ENCODE results near the gene NOXRED1.

The NOXRED1 gene

DNA sequence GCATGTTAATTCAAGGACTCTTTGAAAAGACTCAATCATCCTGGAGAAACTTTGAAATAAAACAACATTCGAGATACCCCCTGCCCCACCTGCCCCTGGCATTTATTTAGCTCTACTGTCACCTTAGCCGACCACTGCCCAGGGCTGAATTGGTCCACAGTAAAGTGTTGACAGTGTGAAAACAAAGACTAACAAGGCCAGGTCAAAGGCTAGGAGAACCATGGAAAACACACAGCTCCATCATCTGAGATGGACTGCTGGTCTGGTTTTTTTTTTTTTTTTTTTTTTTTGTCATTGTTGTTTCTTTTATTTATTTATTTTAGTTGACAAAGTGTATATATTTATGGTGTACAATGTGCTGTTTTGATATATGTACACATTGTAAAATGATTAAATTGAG lies 76.8 kb downstream of the NOXRED1 start:
- no CpG with 5 or more reads among the region's 2 CpGs for whole genome bisulfite sequencing (ENCODE audit: insufficient coverage, insufficient read length)
- Histone ChIP-seq H3K4me1 (ENCODE audit: control insufficient read depth, insufficient read depth, low read length) (0 out of 2 replicates have a peak, but pooled peaks cover 2% of the 10 kb centered on the region), H3K27me3 (ENCODE audit: control insufficient read depth, insufficient read depth, low read length) (no peaks in the 10 kb centered on the region), H3K27ac (ENCODE audit: low read length) (no peak overlapping the region), H3K36me3 (ENCODE audit: control insufficient read depth, insufficient read depth, low read length) (no peaks in the 10 kb centered on the region), H3K9me3 (ENCODE audit: control insufficient read depth, insufficient read depth, low read length) (no peaks in the 10 kb centered on the region), H3K4me3 (ENCODE audit: low read length) (no peak overlapping the region)
- DNase-seq (ENCODE audit: low read depth, low spot score) = no peak

DNA sequence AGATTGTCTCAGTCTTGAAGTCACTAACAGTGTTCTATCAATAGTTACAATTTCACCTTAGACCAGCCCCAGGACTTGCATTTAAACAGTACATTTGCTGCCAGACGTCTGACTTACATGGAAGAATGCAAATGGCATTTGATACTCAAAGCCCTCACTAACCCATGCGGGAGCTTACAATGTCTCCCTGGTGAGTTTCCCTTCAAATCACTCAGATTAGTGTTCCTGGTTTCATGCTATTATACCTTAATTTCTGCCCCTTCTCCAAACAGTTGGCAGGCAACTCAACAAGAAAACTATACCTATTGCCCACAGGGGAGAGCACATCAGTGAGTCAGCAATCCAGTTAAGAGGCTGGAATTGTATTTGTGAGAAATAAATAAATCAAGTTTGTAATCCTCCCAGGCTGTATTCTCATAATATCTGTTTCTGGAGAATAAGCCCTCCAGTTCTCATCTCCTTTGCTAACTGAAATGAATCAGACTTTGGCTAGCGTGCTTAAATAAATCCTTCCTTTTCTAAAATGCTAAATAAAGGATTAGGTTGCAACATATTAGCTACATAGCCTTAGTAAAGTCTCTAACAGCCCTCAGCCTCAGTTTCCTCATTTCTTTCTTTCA lies 78.8 kb downstream of the NOXRED1 start:
- H3K4me1 ChIP-seq (ENCODE audit: control insufficient read depth, insufficient read depth, low read length) = peaks cover 6% of the 10 kb centered on the region; the same call in 1 of the 2 replicates

More for the DNA sequence above, 78.8 kb downstream of the NOXRED1 start:
- Histone ChIP-seq H3K9me3 (ENCODE audit: control insufficient read depth, insufficient read depth, low read length) (no peaks in the 10 kb centered on the region), H3K36me3 (ENCODE audit: control insufficient read depth, insufficient read depth, low read length) (no peaks in the 10 kb centered on the region), H3K27me3 (ENCODE audit: control insufficient read depth, insufficient read depth, low read length) (no peaks in the 10 kb centered on the region), H3K4me3 (ENCODE audit: low read length) (no peak overlapping the region), H3K27ac (ENCODE audit: low read length) (no peak overlapping the region)
- DNase-seq (ENCODE audit: low read depth, low spot score) = no peak
- WGBS (ENCODE audit: insufficient coverage, insufficient read length) = no CpG with 5 or more reads among the region's 3 CpGs

All from iPS DF 6.9 (cell line).